ENCODE results near the gene SHF.
"Not testable (repeated sequence)": the region's sequence is repeated elsewhere in the genome, so short reads cannot be mapped to it uniquely, and the experiment has no call there.

Gene SHF

DNA sequence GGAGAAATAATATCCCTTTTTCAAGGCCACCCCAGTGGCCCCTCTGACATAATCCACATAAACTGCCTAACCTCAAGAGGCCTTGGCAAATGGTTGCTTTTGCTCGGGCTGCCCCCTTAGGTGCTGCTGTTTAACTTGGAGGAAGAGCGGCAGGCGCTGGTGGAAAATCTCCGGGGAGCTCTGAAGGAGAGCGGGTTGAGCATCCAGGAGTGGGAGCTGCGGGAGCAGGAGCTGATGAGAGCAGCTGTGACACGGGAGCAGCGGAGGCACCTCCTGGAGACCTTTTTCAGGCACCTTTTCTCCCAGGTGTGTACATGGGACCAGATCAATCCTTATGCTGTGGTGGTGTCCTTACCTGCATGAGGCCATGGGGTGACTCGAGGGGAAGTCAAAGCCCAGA lies 43.0 kb downstream of the SHF start:
- no peaks in the 10 kb centered on the region for H3K36me3 ChIP-seq (ENCODE audit: control insufficient read depth, insufficient read depth, low read length)
- no peak overlapping the region for H3K27ac ChIP-seq (ENCODE audit: insufficient read depth, low read depth, low read length, poor library complexity, severe bottlenecking)
- no peaks in the 10 kb centered on the region for H3K4me1 ChIP-seq (ENCODE audit: control insufficient read depth, insufficient read depth, low read length)
- H3K27me3 ChIP-seq (ENCODE audit: control insufficient read depth, insufficient read depth, low read length, poor library complexity, severe bottlenecking): no peaks in the 10 kb centered on the region
- no peak overlapping the region for H3K4me3 ChIP-seq (ENCODE audit: insufficient read depth, low read depth, low read length)
- 91 to 94% methylated on average over 9 of the region's 9 CpGs for WGBS, 2 experiments
- no peaks in the 10 kb centered on the region for H3K9me3 ChIP-seq (ENCODE audit: control insufficient read depth, low read length)

DNA sequence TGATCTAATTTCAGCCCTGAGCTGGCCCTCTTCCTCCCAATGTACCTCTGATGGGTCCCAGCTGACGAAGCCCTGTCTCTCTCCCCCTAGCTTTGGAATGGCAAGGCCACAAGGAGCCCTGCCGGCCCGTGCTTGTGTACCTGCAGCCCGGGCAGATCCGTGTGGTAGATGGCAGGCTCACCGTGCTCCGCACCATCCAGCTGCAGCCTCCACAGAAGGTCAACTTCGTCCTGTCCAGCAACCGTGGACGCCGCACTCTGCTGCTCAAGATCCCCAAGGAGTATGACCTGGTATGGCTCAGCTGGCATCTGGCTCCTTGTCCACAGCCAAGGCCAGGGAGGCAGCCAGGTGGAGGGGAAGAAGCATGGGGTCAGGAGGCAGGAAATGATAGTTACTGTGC lies 43.8 kb downstream of the SHF start:
- 91 to 92% methylated on average over 11 of the region's 11 CpGs for WGBS, 2 experiments
- Histone ChIP-seq H3K4me1 (ENCODE audit: control insufficient read depth, insufficient read depth, low read length) (no peaks in the 10 kb centered on the region), H3K36me3 (ENCODE audit: control insufficient read depth, insufficient read depth, low read length) (no peaks in the 10 kb centered on the region), H3K9me3 (ENCODE audit: control insufficient read depth, low read length) (no peaks in the 10 kb centered on the region), H3K27ac (ENCODE audit: insufficient read depth, low read depth, low read length, poor library complexity, severe bottlenecking) (no peak overlapping the region), H3K27me3 (ENCODE audit: control insufficient read depth, insufficient read depth, low read length, poor library complexity, severe bottlenecking) (no peaks in the 10 kb centered on the region), H3K4me3 (ENCODE audit: insufficient read depth, low read depth, low read length) (no peak overlapping the region)

DNA sequence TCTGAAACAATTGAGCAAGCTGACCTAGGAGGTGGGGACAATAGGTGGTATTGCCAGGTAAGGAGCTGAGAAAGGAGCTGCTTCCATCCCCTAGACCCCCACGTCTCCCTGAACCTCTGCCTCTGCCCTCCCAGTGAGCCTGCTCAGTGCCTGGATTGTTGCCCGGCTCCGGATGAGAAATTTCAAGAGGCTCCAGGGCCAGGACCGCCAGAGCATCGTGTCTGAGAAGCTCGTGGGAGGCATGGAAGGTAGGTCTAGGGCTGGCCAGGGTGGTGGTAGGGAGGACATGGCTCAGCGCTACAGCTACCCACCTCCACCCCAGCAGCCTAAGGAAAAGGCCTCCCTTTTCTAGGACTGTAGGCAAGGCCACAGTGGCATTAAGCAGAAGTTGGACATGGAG lies 44.7 kb downstream of the SHF start:
- Histone ChIP-seq H3K27me3 (ENCODE audit: control insufficient read depth, insufficient read depth, low read length, poor library complexity, severe bottlenecking) (no peaks in the 10 kb centered on the region), H3K4me3 (ENCODE audit: insufficient read depth, low read depth, low read length) (no peak overlapping the region), H3K9me3 (ENCODE audit: control insufficient read depth, low read length) (no peaks in the 10 kb centered on the region), H3K27ac (ENCODE audit: insufficient read depth, low read depth, low read length, poor library complexity, severe bottlenecking) (no peak overlapping the region), H3K4me1 (ENCODE audit: control insufficient read depth, insufficient read depth, low read length) (no peaks in the 10 kb centered on the region), H3K36me3 (ENCODE audit: control insufficient read depth, insufficient read depth, low read length) (no peaks in the 10 kb centered on the region)
- WGBS, 2 experiments: 82 to 93% methylated on average over 7 of the region's 7 CpGs

DNA sequence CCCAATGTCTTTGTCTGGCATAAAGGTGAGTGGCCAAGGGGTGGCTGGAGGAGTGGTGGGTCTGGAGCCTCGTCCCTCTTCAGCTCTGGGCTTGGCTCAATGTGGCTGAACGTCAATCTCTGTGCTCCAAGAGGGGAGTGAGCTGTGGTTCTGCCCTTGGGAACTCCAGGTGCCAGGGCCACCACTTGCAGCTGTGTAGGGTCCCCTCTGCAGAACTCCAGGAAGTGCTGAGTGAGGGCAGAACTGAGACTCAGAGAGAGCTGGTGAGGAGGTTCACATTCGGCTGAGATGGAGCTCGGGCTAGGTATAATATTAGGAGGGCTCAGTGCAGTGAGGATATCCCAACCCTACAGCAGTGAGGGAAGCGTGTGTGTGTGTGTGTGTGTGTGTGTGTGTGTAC lies 46.4 kb downstream of the SHF start:
- WGBS, 2 experiments: 80 to 81% methylated on average over 5 of the region's 5 CpGs
- no peak overlapping the region for H3K4me3 ChIP-seq (ENCODE audit: insufficient read depth, low read depth, low read length)
- H3K4me1 ChIP-seq (ENCODE audit: control insufficient read depth, insufficient read depth, low read length): no peaks in the 10 kb centered on the region
- no peak overlapping the region for H3K27ac ChIP-seq (ENCODE audit: insufficient read depth, low read depth, low read length, poor library complexity, severe bottlenecking)
- peaks cover 6% of the 10 kb centered on the region for H3K27me3 ChIP-seq (ENCODE audit: control insufficient read depth, insufficient read depth, low read length, poor library complexity, severe bottlenecking)
- H3K36me3 ChIP-seq (ENCODE audit: control insufficient read depth, insufficient read depth, low read length): no peaks in the 10 kb centered on the region
- no peaks in the 10 kb centered on the region for H3K9me3 ChIP-seq (ENCODE audit: control insufficient read depth, low read length)

DNA sequence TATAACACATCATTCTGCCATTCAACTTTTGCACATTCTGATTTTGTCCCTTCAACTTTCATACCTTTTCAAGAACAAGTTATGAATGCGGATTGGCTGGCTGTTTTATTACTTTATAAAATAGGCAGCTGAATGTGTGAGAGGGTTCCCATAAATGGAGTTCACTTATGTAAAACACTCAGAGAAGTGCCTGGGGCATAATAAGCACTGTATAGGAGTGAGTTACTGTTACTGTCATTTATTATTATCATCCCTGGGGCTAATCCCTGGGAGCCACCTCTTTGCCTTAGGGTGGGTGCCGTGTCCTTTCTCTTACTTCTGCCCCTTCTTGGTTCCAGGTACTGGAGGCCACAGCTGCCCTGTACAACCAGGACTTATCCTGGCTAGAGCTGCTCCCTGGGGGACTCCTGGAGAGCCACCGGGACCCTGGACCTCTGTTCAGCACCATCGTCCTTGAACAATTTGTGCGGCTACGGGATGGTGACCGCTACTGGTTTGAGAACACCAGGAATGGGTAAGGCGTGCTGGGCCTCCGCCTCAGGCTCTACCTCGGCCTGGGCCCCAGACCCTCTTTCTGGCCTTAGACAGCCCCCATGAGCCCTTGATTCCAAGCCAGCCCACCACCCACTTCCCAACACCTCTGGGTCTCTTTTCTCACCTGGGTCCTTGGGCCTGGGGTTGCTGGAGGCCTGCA lies 47.1 kb downstream of the SHF start:
- H3K27ac ChIP-seq (ENCODE audit: insufficient read depth, low read depth, low read length, poor library complexity, severe bottlenecking): no peak overlapping the region
- WGBS, 2 experiments: 94% methylated on average over 10 of the region's 10 CpGs
- no peaks in the 10 kb centered on the region for H3K4me1 ChIP-seq (ENCODE audit: control insufficient read depth, insufficient read depth, low read length)
- H3K9me3 ChIP-seq (ENCODE audit: control insufficient read depth, low read length): no peaks in the 10 kb centered on the region
- H3K27me3 ChIP-seq (ENCODE audit: control insufficient read depth, insufficient read depth, low read length, poor library complexity, severe bottlenecking): peaks cover 13% of the 10 kb centered on the region
- H3K36me3 ChIP-seq (ENCODE audit: control insufficient read depth, insufficient read depth, low read length): no peaks in the 10 kb centered on the region
- no peak overlapping the region for H3K4me3 ChIP-seq (ENCODE audit: insufficient read depth, low read depth, low read length)

DNA sequence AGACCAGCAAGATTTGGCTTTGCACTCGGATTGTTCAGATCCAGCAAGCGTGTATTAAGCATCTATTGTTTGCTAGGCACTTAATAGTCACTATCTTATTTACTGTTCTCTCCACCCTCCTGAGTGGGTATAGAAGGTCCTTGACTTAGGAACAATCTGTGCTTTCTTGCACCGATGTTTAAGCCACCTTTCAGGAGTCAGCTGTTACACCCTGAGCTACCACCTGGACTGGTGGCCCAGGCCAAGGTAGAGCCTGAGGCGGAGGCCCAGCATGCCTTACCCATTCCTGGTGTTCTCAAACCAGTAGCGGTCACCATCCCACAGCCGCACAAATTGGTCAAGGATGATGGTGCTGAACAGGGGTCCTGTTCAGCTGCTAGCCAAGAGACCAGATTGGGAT lies 48.0 kb downstream of the SHF start:
- Histone ChIP-seq H3K27ac (ENCODE audit: insufficient read depth, low read depth, low read length, poor library complexity, severe bottlenecking) (no peak overlapping the region), H3K4me1 (ENCODE audit: control insufficient read depth, insufficient read depth, low read length) (no peaks in the 10 kb centered on the region), H3K9me3 (ENCODE audit: control insufficient read depth, low read length) (no peaks in the 10 kb centered on the region), H3K4me3 (ENCODE audit: insufficient read depth, low read depth, low read length) (no peak overlapping the region), H3K27me3 (ENCODE audit: control insufficient read depth, insufficient read depth, low read length, poor library complexity, severe bottlenecking) (peaks cover 22% of the 10 kb centered on the region), H3K36me3 (ENCODE audit: control insufficient read depth, insufficient read depth, low read length) (no peaks in the 10 kb centered on the region)
- WGBS, 2 experiments: 92 to 95% methylated on average over 6 of the region's 6 CpGs

DNA sequence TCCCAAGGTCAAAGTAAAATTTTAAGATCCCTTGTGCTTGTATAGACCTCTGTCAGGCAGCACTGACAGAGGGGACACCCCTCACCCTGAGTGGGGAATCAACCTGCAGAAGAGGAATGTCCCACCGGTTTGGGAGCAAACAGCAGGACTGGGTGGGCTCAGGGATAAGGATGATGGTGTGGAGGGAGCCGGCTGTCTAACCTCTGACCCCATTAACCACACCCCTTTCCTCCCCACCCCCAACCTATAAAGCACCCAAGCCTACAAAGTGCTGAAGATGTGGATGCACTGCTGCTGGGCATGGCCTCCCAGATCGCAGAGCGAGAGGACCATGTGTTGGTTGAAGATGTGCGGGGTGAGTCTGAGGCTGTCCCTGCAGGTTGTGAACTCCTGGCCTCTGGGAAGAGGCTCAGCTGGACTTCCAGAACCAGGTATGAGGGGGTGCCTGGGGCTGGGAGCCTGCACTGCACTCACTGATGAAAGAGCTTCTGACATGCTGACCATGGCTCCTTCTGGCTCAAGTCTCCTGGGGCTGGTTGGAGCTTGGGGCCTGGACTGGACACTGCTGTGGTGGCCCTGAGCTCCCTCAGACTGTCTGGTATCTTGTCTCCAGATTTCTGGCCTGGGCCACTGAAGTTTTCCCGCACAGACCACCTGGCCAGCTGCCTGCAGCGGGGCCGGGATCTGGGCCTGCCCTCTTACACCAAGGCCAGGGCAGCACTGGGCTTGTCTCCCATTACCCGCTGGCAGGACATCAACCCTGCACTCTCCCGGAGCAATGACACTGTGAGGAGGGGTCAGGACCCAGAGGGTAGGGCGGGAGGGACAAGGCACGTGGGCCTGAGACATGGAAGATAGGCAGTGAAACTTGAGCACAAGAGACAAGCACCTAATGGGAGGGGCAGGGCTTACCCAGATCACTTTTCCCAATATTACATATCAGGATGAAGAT lies 48.7 kb downstream of the SHF start:
- no peaks in the 10 kb centered on the region for H3K4me1 ChIP-seq (ENCODE audit: control insufficient read depth, insufficient read depth, low read length)
- H3K27me3 ChIP-seq (ENCODE audit: control insufficient read depth, insufficient read depth, low read length, poor library complexity, severe bottlenecking): peaks cover 29% of the 10 kb centered on the region
- H3K9me3 ChIP-seq (ENCODE audit: control insufficient read depth, low read length): no peaks in the 10 kb centered on the region
- H3K4me3 ChIP-seq (ENCODE audit: insufficient read depth, low read depth, low read length): no peak overlapping the region
- no peaks in the 10 kb centered on the region for H3K36me3 ChIP-seq (ENCODE audit: control insufficient read depth, insufficient read depth, low read length)
- no peak overlapping the region for H3K27ac ChIP-seq (ENCODE audit: insufficient read depth, low read depth, low read length, poor library complexity, severe bottlenecking)
- 81 to 87% methylated on average over 11 of the region's 12 CpGs for WGBS, 2 experiments

DNA sequence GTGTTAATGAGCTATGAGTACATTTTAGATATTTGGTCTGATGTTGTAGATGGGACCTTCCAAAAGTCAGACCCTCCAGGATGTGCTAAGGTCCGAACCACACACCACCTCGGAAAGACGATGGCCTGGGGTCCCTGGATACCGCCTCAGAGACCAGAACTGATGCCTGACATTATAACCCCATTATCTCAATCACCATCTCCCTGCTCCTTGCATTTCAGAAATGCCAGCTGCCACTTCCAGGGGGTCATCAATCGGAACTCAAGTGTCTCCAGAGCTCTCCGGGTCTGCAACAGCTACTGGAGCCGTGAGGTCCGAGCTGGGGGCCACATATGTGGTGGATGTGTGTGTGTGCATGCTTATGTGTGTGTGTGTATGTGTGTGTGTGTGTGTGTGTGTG lies 50.1 kb downstream of the SHF start:
- peaks cover 43% of the 10 kb centered on the region for H3K27me3 ChIP-seq (ENCODE audit: control insufficient read depth, insufficient read depth, low read length, poor library complexity, severe bottlenecking)
- WGBS, 2 experiments: 93 to 94% methylated on average over 8 of the region's 8 CpGs
- H3K9me3 ChIP-seq (ENCODE audit: control insufficient read depth, low read length): no peaks in the 10 kb centered on the region

DNA sequence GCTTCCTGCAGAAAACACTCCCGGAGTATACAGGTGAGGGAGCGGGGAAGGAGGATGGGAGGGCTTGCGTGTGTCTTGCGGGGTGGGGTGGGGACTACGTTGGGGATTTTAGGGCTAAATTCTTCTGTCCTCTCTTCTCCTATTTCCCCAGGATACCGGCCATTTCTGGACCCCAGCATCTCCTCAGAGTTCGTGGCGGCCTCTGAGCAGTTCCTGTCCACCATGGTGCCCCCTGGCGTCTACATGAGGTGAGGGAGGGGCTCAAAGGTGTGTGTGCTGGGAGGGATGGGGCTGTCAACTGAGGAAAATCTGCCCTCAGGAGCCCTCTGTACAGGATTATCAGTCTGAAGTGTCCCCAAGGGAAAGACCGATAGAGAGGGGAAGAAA lies 51.4 kb downstream of the SHF start:
- Histone ChIP-seq H3K27ac (ENCODE audit: insufficient read depth, low read depth, low read length, poor library complexity, severe bottlenecking) (no peak overlapping the region), H3K9me3 (ENCODE audit: control insufficient read depth, low read length) (no peaks in the 10 kb centered on the region), H3K4me1 (ENCODE audit: control insufficient read depth, insufficient read depth, low read length) (no peaks in the 10 kb centered on the region), H3K36me3 (ENCODE audit: control insufficient read depth, insufficient read depth, low read length) (no peaks in the 10 kb centered on the region), H3K4me3 (ENCODE audit: insufficient read depth, low read depth, low read length) (no peak overlapping the region), H3K27me3 (ENCODE audit: control insufficient read depth, insufficient read depth, low read length, poor library complexity, severe bottlenecking) (peaks cover 56% of the 10 kb centered on the region)
- 33 to 47% methylated on average over 9 to 10 of the region's 10 CpGs for WGBS, 2 experiments

More for the DNA sequence above, 50.1 kb downstream of the SHF start:
- no peak overlapping the region for H3K4me3 ChIP-seq (ENCODE audit: insufficient read depth, low read depth, low read length)
- no peaks in the 10 kb centered on the region for H3K36me3 ChIP-seq (ENCODE audit: control insufficient read depth, insufficient read depth, low read length)
- no peaks in the 10 kb centered on the region for H3K4me1 ChIP-seq (ENCODE audit: control insufficient read depth, insufficient read depth, low read length)
- no peak overlapping the region for H3K27ac ChIP-seq (ENCODE audit: insufficient read depth, low read depth, low read length, poor library complexity, severe bottlenecking)

DNA sequence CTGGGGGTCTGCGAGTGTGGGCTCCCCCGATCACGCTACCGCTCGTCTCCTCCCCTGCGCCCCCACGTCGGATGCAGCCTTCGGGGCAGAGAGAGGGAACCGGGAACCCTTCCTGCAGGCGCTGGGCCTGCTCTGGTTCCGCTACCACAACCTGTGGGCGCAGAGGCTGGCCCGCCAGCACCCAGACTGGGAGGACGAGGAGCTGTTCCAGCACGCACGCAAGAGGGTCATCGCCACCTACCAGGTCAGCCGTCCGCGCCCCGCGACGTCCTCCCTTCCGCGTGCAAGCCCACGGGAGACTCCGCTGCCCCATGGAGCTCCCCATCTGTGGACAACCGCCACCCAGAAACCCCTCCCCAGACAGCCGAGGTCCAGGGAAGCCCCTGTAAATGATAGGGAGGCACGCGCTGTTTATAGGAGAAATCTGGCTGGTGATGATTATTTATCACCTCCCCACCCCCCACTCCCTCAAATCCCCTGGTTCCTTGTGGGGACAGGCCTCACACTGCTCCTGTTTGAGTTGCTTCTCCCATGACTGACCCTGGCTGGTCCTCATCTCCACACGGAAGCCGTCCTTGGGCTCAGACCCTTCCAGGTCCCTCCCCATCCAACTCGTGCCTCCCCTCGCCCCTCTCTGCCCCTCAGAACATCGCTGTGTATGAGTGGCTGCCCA lies 51.9 kb downstream of the SHF start:
- not testable (repeated sequence) for H3K27ac ChIP-seq (ENCODE audit: insufficient read depth, low read depth, low read length, poor library complexity, severe bottlenecking); H3K36me3 ChIP-seq (ENCODE audit: control insufficient read depth, insufficient read depth, low read length); H3K4me1 ChIP-seq (ENCODE audit: control insufficient read depth, insufficient read depth, low read length); H3K9me3 ChIP-seq (ENCODE audit: control insufficient read depth, low read length); H3K4me3 ChIP-seq (ENCODE audit: insufficient read depth, low read depth, low read length)
- peaks cover 62% of the 10 kb centered on the region for H3K27me3 ChIP-seq (ENCODE audit: control insufficient read depth, insufficient read depth, low read length, poor library complexity, severe bottlenecking)
- 45 to 70% methylated on average over 7 to 11 of the region's 37 CpGs for WGBS, 2 experiments
